Thoracic aorta (tissue), 2 donors: ENCODE measurements around the gene PARK7. TPM values are rescaled to one million over a fixed set of nuclear protein-coding genes. Genes with fewer than 3 reads are reported as not detected.

ENCODE experiments used
- ATAC-seq: fragments of 150-250 bp; one replicate; pipeline ENCODE4 v1.8.0; 2017; ENCODE audit warnings: low read depth; ENCODE audit not compliant: insufficient number of reproducible peaks, low FRiP score
- DNase-seq: peaks from one replicate; pipeline ENCODE4 v3.0.0-alpha.2; 2020; ENCODE audit warnings: low spot score
- H3K27ac ChIP-seq, 2 donors: fragments of 200-600 bp; sonication (generic); 1 replicate in 1 of 2; 2 replicates in 1 of 2; pipeline ENCODE4 v1.5.1; 2016; ENCODE audit warnings: mild to moderate bottlenecking in 2 of 2, moderate library complexity in 2 of 2
- H3K27me3 ChIP-seq: fragments of 200-600 bp; sonication (generic); replicated peaks from 2 replicates; pipeline ENCODE4 v1.6.0; 2016; ENCODE audit warnings: mild to moderate bottlenecking; ENCODE audit not compliant: insufficient read depth
- H3K36me3 ChIP-seq: fragments of 200-600 bp; sonication (generic); one replicate; pipeline ENCODE4 v1.5.1; 2016
- H3K4me1 ChIP-seq, 2 donors: fragments of 200-600 bp; sonication (generic); 1 replicate in 1 of 2; 2 replicates in 1 of 2; pipeline versions ENCODE4 v1.5.1 to v1.6.0; 2016; ENCODE audit warnings: low read depth in 2 of 2, mild to moderate bottlenecking in 1 of 2; ENCODE audit not compliant: control insufficient read depth in 1 of 2
- H3K4me3 ChIP-seq: fragments of 200-600 bp; sonication (generic); 2 replicates; pipeline ENCODE4 v1.5.1; 2016; ENCODE audit warnings: mild to moderate bottlenecking
- H3K9me3 ChIP-seq: fragments of 200-600 bp; sonication (generic); 2 replicates; pipeline ENCODE4 v1.5.1; 2016
- total RNA-seq, 2 donors: library from RNA; depleted of rRNA; stranded (reverse); fragments of >200 nt; gene quantifications; one replicate each; pipeline versions ENCODE4 v1.1.0 to v1.2.3, GENCODE V29; 2016
- TF ChIP-seq, protein P1 (sequence below): fragments of 200-600 bp; sonication (generic); IDR thresholded peaks from one replicate; pipeline ENCODE4 v1.5.1; 2019; ENCODE audit warnings: antibody characterized with exemption

PARK7 gene
- total RNA-seq, 2 donors from 2014 or later: 140 to 145 TPM

DNA sequence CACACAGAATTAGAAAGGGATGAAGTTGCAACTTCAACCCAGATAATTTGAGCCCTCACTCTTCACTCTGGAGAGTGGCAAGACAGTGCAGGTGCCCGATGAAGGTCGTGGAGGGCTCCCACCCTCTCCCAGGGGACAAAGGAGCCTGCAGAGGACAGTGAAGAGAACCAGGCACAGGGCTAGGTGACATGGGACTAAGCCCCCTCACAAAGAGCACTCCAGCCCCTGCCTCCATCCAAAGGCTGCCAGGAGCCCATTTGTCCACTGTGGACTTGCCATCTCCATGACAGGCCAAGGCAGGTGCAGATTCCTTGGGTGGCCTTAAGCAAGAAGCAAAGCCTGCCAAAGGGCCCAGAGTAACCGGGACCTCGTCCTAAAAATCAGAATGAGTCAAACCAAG, 49.5 kb downstream of the PARK7 start:
- peaks cover 9 to 22% of the 10 kb centered on the region in 2 donors for H3K4me1 ChIP-seq
- peaks cover 36% of the 10 kb centered on the region for H3K36me3 ChIP-seq
- TF ChIP-seq, protein P1, sequence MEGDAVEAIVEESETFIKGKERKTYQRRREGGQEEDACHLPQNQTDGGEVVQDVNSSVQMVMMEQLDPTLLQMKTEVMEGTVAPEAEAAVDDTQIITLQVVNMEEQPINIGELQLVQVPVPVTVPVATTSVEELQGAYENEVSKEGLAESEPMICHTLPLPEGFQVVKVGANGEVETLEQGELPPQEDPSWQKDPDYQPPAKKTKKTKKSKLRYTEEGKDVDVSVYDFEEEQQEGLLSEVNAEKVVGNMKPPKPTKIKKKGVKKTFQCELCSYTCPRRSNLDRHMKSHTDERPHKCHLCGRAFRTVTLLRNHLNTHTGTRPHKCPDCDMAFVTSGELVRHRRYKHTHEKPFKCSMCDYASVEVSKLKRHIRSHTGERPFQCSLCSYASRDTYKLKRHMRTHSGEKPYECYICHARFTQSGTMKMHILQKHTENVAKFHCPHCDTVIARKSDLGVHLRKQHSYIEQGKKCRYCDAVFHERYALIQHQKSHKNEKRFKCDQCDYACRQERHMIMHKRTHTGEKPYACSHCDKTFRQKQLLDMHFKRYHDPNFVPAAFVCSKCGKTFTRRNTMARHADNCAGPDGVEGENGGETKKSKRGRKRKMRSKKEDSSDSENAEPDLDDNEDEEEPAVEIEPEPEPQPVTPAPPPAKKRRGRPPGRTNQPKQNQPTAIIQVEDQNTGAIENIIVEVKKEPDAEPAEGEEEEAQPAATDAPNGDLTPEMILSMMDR: no peak
- no peaks in the 10 kb centered on the region for H3K27me3 ChIP-seq
- DNase-seq: no peak
- no peak overlapping the region for H3K4me3 ChIP-seq
- no peak for ATAC-seq
- no peak overlapping the region for H3K27ac ChIP-seq
- no peaks in the 10 kb centered on the region for H3K9me3 ChIP-seq

DNA sequence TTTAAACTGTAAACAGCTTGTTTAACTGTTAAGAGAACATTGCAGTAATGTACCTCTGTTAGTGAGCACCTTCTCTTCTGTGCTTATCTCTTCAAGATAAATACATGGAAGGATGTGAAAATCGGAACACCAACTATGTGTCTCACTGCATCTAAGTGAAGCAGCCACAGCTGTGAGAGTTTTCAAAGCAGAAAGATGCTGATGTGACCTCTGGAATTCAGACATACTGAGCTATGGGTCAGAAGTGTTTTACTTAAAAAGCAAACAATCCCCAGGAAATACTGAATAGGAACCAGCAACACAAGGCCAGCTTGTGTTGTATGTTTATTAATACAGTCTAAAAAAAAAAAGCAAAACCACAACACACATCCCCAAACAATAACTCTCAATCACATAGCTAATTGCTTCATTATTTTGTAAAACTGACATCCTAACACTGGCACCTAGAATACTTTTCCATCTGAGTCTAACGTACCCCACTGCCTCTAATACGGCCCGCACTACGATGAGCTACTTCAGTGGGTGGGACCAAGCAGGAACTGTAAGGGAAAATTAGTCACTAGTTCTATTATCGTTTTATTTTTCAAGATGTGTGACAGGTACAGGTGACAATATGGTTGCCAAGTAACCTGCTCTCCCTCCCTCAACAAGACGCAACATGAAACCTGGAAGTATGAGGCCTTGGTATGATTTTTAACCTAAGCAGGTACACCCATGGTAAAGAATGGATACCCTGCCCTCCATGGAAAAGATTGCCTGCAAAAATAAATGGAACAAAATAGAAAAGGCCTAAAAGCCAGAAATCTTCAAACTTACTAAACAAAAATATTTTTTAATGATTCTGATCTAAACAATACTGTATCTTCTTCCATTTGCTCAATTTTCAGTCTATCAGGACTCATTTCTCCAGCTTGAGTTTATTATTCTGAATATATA, 50.7 kb downstream of the PARK7 start:
- Histone ChIP-seq H3K9me3 (no peaks in the 10 kb centered on the region), H3K27me3 (no peaks in the 10 kb centered on the region), H3K4me3 (no peak overlapping the region), H3K36me3 (peaks cover 36% of the 10 kb centered on the region), H3K27ac (no peak overlapping the region), H3K4me1 (peaks cover 19 to 30% of the 10 kb centered on the region in 2 donors)
- TF ChIP-seq, protein P1: no peak
- DNase-seq (no peak), ATAC-seq (no peak)

DNA sequence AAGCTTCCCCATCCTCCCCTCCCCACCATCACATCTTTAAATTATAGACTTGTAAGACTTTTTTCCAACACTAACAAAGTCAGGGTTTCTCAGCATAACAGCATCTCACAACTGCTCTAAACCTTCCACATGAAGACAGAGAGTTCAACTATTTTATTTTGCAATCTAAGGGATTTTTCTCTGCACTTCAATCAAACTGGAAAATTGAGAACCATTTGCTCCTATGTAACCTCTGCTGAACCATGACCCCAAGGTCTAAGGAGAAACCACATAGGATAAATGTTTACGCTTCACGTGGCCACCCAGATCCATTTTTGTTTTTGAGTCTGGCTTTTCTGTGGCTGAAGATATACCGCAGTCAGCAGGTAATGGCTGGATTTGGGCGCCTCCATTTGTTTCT, 51.4 kb downstream of the PARK7 start:
- H3K27ac ChIP-seq: no peak overlapping the region
- peaks cover 26 to 38% of the 10 kb centered on the region in 2 donors for H3K4me1 ChIP-seq
- H3K27me3 ChIP-seq: no peaks in the 10 kb centered on the region
- H3K9me3 ChIP-seq: no peaks in the 10 kb centered on the region
- ATAC-seq (no peak), DNase-seq (no peak)
- peaks cover 36% of the 10 kb centered on the region for H3K36me3 ChIP-seq
- TF ChIP-seq, protein P1: no peak
- H3K4me3 ChIP-seq: no peak overlapping the region

DNA sequence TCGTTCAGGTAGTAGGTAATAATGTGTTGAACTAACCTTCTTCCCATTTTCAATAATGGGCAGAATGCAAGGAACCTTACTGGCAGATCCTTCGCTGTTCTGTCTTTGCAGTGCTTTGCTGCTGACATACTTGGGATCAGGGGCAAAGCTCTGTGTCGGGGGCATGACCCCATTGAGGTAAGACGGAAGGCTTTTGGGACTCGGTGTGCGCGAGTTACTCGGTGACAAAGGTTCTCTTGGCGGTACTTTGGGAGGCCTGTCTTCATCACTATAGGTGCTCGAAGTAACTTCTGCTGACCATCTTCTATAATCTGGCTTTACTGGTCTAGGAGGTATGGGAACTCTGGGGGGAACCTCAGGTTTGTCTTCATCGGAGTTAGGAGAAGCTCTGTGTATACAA, 51.9 kb downstream of the PARK7 start:
- peaks cover 36% of the 10 kb centered on the region for H3K36me3 ChIP-seq
- ATAC-seq: no peak
- no peak overlapping the region for H3K27ac ChIP-seq
- H3K9me3 ChIP-seq: no peaks in the 10 kb centered on the region
- H3K4me3 ChIP-seq: no peak overlapping the region
- no peak for DNase-seq
- H3K4me1 ChIP-seq: peaks cover 31 to 42% of the 10 kb centered on the region in 2 donors
- no peaks in the 10 kb centered on the region for H3K27me3 ChIP-seq
- TF ChIP-seq, protein P1: no peak

DNA sequence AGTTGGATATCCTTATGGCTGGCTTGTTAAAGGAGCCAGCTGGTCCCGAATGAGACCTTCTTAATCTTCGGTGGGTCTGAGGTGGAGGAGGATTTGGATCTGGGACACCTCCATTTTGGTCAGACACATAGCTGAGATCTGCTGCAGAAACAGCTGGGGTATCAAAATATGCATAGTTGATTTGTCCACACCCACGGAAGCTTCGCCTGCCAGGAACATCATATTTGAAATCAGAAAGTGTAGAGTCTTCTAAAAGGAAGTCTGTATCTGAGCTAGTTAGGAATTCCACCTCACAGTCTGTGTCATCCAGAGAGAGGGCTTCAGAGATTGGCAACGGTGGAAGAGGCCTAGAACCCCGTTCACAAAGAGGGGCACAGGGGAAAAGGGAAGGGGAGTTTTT, 52.3 kb downstream of the PARK7 start:
- no peaks in the 10 kb centered on the region for H3K9me3 ChIP-seq
- peaks cover 33 to 46% of the 10 kb centered on the region in 2 donors for H3K4me1 ChIP-seq
- TF ChIP-seq, protein P1: no peak
- no peak for DNase-seq
- H3K27ac ChIP-seq: no peak overlapping the region
- no peak for ATAC-seq
- peaks cover 36% of the 10 kb centered on the region for H3K36me3 ChIP-seq
- no peak overlapping the region for H3K4me3 ChIP-seq
- no peaks in the 10 kb centered on the region for H3K27me3 ChIP-seq
